NCI-H1930 (cell line): Measurements from ENCODE around the gene PPP1R12A.
A peak's percentile ranks its signal among the peaks of the same experiment; 100 is the strongest.

ENCODE experiments used
- DNase-seq, 2 experiments: peaks; one replicate each; lab custom pipeline; 2025; lab: John Stamatoyannopoulos, UW

PPP1R12A gene

DNA sequence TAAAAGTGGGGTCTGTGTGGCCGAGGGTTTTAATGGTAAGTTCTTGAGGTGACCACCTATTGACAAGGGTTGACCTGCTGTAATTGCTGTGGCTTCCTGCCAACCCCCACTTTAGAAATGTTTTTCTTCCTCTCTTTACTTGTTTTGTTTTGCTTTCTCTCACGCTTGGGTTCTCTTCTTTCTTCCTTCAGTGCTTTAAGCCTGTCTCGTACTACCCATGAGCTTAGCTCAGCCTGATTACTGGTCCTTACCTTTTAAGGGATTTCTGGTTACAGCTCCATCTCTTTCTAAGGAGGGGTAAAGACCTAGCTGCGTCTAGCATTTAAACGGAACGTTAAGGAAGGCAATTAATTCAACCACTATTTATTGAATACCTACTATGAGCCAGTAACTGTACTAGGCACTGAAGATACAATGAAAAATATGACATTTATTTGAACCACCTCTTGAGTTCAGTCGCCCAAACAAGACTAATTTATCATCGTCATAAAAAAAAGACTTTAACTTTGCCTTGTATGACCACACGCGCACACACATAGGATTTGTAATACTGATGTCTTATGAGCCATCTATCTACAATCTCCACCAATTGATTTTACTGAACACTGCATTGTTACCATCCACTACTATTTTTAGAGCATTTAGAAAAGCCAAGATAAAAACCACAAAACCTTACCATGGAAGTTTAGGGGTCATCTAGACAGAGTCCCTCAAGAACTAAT lies 888 bp upstream of the PPP1R12A start:
- DNase-seq = no peak

GRCh38 chr12:79934281-79935020 lies 446 bp downstream of the PPP1R12A start:
- DNase-seq = peak in 1 of 2 experiments; percentile 47

GRCh38 chr12:79933532-79934264 lies 1.2 kb downstream of the PPP1R12A start:
- no peak for DNase-seq

GRCh38 chr12:79933043-79933442 lies 1.9 kb downstream of the PPP1R12A start:
- DNase-seq = no peak

GRCh38 chr12:79932357-79932756 lies 2.5 kb downstream of the PPP1R12A start:
- no peak for DNase-seq

- no peak for DNase-seq
Measured at GRCh38 chr12:79929065-79929464, 5.8 kb downstream of the PPP1R12A start.

DNA sequence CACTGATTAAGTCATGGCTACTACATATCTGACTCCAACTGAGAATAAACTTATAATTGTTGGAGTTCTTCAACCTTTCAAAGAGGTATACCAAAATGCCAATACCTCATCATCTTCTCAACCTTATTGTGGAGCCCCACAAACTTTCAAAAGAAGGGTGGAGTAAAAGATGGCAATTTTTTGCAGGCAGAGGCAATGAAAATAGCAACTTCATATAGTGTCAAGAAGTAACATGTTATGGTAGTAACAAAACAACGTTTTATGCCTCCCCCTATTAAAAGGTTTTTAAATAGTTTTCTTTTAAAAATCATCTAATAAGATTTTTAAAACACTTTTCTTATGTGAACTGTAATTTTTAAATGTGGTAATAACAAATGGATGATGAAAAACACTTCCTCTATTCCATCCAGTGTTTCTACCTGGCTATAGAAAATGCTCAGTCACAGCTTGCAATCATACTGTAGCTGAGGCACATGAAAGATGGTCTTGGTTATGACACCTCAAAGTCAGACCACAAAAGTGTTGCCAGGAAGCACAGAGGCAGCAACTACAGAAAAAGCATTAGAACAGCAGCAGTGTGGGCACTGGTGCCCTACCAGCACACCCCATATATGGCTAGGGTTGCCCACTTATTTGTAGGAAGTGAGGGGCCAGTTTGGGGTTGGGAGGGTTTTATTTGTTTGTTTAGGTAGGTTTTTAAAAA lies 7.0 kb downstream of the PPP1R12A start:
- no peak for DNase-seq

- no peak for DNase-seq
Measured at GRCh38 chr12:79926951-79927350, 7.9 kb downstream of the PPP1R12A start.

- no peak for DNase-seq
Measured at GRCh38 chr12:79925492-79925891, 9.4 kb downstream of the PPP1R12A start.

GRCh38 chr12:79921786-79922185 lies 13.1 kb downstream of the PPP1R12A start:
- DNase-seq = no peak

GRCh38 chr12:79920421-79921238 lies 14.3 kb downstream of the PPP1R12A start:
- DNase-seq = no peak

DNA sequence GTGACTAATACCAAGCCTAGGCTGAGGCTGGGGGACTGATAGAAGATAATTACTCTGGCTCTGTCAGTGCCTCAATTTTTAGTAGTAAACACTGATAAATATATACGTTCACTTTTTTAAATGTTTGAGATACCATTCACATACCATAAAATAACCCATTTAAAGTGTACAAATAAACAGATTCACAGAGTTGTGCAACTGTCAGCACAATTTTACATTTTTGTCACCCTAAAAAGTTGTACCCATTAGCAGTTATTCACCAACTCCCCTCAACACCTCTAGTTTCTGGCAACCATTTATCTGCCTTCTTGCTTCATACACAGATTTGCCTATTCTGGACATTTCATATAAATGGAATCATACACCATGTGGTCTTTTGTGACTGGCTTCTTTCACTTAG lies 15.1 kb downstream of the PPP1R12A start:
- no peak for DNase-seq

DNA sequence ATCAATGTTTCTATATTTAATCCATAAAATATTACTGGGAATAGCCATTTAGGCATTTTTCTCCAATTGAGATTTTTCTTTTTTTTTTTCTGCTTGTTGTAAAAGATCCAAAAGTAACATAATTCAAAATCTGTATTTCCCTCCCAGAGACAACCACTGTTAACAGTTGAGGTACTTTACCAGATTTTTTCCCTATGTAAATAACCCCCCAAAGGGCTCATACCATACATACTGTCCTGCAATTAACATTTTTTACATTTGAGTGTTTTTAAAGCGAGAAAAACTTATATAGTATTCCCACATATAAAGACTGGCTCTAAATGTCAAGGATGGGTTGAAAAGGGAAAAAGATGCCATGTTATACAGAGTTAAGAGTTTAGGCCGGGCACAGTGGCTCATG lies 18.1 kb downstream of the PPP1R12A start:
- DNase-seq = no peak

DNA sequence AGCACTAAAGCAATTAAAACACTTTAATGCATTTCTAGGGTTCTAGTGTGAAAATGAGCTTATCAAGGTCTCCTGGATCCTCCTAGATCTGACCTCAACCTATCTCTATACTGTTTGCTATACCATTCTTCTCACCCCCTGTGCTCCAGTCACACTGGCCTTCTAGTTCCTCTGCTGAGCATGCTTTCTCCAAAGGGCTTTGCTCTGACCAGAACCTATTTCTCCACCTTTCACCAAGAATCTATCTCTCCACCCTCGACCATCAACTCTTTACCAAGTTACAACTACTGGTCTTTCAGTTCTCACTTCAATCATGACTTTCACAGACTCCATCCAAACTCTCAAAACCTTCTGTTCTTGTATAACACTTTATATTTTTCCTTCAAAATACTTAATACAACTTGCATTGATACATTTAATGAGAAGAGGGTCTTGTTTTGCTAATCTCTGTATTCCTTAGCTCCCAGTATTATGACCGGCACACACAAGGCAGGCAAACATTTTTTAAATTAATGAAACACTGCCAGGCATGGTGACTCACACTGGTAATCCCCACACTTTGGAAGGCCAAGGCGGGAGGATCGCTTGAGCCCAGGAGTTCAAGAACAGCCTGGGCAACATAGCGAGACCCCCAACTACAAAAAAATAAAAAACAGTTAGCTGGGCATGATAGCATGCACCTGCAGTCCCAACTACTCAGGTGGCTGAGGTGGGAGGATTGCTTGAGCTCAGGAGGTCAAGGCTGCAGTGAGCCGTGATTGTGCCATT lies 22.8 kb downstream of the PPP1R12A start:
- no peak for DNase-seq

GRCh38 chr12:79908366-79908765 lies 26.5 kb downstream of the PPP1R12A start:
- DNase-seq = no peak

DNA sequence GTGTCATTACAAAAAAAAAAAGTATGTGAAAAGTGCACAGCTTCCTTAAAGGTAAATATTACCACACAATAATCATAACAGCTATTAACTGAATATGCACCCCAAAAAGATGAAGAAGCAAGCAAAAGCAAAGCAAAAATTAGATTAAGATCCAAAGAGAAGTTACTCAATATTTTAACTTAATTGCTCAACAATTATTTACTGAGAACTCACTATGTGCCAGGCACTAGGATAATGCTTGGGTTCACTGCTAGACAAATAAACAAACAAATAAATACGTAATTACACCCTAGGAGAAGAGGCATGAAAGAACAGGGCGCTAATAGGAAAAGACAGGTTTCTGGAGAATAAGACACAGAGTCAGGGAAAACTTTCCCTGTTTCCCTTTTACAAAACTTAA lies 33.4 kb downstream of the PPP1R12A start:
- no peak for DNase-seq

GRCh38 chr12:79900951-79901350 lies 33.9 kb downstream of the PPP1R12A start:
- no peak for DNase-seq

GRCh38 chr12:79900199-79900598 lies 34.7 kb downstream of the PPP1R12A start:
- no peak for DNase-seq

DNA sequence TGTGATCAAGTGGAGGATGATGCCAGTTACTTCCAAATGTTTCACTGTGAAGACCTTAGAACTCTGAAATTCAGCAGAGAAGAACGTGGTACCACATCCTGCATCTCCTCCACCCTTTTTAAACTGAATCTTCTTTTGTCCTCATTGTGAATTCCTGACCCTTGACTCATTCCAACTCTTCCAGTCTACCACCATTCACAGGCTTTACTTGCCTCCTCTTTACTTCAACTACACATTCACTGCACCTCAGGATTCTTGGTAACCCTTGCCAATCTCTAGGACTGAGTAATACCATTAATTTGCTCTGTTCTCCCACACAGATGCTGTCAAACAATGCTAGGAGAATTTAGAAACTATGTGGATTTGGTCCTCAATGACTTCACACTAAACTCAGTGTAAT lies 37.3 kb downstream of the PPP1R12A start:
- no peak for DNase-seq

- DNase-seq = no peak
Measured at GRCh38 chr12:79895804-79896203, 39.1 kb downstream of the PPP1R12A start.

- no peak for DNase-seq
Measured at GRCh38 chr12:79895071-79895470, 39.8 kb downstream of the PPP1R12A start.
